Spleen (tissue), 11 donors: ENCODE data around the gene C8G. TPM values are rescaled to one million over a fixed set of nuclear protein-coding genes. Genes with fewer than 3 reads are reported as not detected.
A peak's percentile ranks its signal among the peaks of the same experiment; 100 is the strongest.

Experiments used
- DNase-seq: peaks from one replicate; pipeline ENCODE4 v3.0.0-alpha.2; 2020
- H3K27ac ChIP-seq, 8 donors: fragments of 200-600 bp; sonication (generic) in 7 of 8; 1 replicate in 4 of 8; 2 replicates in 4 of 8; pipeline versions ENCODE4 v1.5.0 to v1.8.0; 2016 to 2021; ENCODE audit warnings: inconsistent platforms in 4 of 8, mild to moderate bottlenecking in 4 of 8, moderate library complexity in 1 of 8
- H3K27me3 ChIP-seq, 7 donors: fragments of 200-600 bp; sonication (generic) in 6 of 7; replicated peaks in 1 of 7; 1 replicate in 4 of 7; 2 replicates in 3 of 7; pipeline versions ENCODE4 v1.5.0 to v1.8.0; 2016 to 2021; ENCODE audit warnings: inconsistent platforms in 3 of 7, mild to moderate bottlenecking in 1 of 7
- H3K36me3 ChIP-seq, 6 donors: fragments of 200-600 bp; sonication (generic) in 5 of 6; 1 replicate in 4 of 6; 2 replicates in 2 of 6; pipeline versions ENCODE4 v1.5.0 to v1.8.0; 2016 to 2021; ENCODE audit warnings: inconsistent platforms in 2 of 6
- H3K4me1 ChIP-seq, 6 donors: fragments of 200-600 bp; sonication (generic) in 5 of 6; 1 replicate in 3 of 6; 2 replicates in 3 of 6; pipeline versions ENCODE4 v1.5.0 to v1.8.0; 2016 to 2021; ENCODE audit warnings: inconsistent platforms in 3 of 6
- H3K4me3 ChIP-seq, 8 donors: fragments of 200-600 bp; sonication (generic) in 7 of 8; 1 replicate in 4 of 8; 2 replicates in 4 of 8; pipeline versions ENCODE4 v1.5.0 to v1.8.0; 2016 to 2021; ENCODE audit warnings: inconsistent platforms in 4 of 8, mild to moderate bottlenecking in 4 of 8, moderate library complexity in 2 of 8
- H3K9me3 ChIP-seq, 8 donors: fragments of 200-600 bp; sonication (generic) in 7 of 8; 1 replicate in 4 of 8; 2 replicates in 4 of 8; pipeline versions ENCODE4 v1.5.0 to v1.8.0; 2016 to 2021; ENCODE audit warnings: inconsistent platforms in 4 of 8
- POLR2A ChIP-seq, 3 donors: fragments of 450-650 bp; IDR thresholded peaks; one replicate each; pipeline ENCODE4 v1.5.1; 2017; ENCODE audit warnings: antibody characterized with exemption in 3 of 3, mild to moderate bottlenecking in 1 of 3
- POLR2AphosphoS5 ChIP-seq, 3 donors: sonication (generic); formaldehyde crosslinking; IDR thresholded peaks; one replicate each; pipeline ENCODE4 v1.5.1; 2017; ENCODE audit warnings: antibody characterized with exemption in 3 of 3
- WGBS, 5 donors: extraction: QIAGEN DNeasy Blood & Tissue Kit in 3 of 5; methylation state at CpG; one replicate each; pipeline versions ENCODE4 v1.1.5 to v1.1.7; 2013 to 2018; 5-methylcytosine and 5-hydroxymethylcytosine counted together
- intact Hi-C: fragments of 100-400 bp; cut with DNase I; formaldehyde crosslinking; loops from one replicate; pipeline ENCODE4 v1.15.0; 2023; ENCODE audit warnings: low total_unique reads
- polyA plus RNA-seq, 3 donors: library from polyadenylated mRNA; stranded (reverse); fragments of 200-250 nt; gene quantifications; one replicate each; pipeline ENCODE4 v1.2.1, GENCODE V29; 2013
- total RNA-seq, 7 donors: library from RNA; depleted of rRNA in 3 of 7; stranded (reverse); fragments of >200 nt in 3 of 7; fragmentation: NEBNext Ultra II Directional in 4 of 7; extraction: Animal tissue kit (Norgen Biotek cat#: 25700) in 4 of 7; gene quantifications; one replicate each; pipeline versions ENCODE4 v1.1.0 to v1.2.1, GENCODE V29; 2016 to 2021
- TF ChIP-seq, protein P1 (sequence below), 11 experiments: fragments of 200-600 bp in 7 of 11; fragments of 450-650 bp in 4 of 11; sonication (generic) in 4 of 11; IDR thresholded peaks in 8 of 11; conservative IDR thresholded peaks in 3 of 11; 1 replicate in 7 of 11; 2 replicates in 4 of 11; pipeline versions ENCODE4 v1.4.0 to v1.8.0; 2016 to 2021; ENCODE audit warnings: antibody characterized with exemption in 11 of 11, inconsistent platforms in 4 of 11, mild to moderate bottlenecking in 1 of 11
- donor health status: healthy with polysubstance abuse.
- donor health status: DM: no; HTN: no; CAD: no; lungs with moderate emphysema.
- donor health status: DM: no; HTN: no; CAD: no.
- donor health status: Bipolar disorder and iron deficiency.
- donor health status: healthy.
- donor health status: DM: no; HTN: no; CAD: no.
- donor health status: DM: yes; HTN: yes; CAD: no.

C8G gene
- total and polyA plus RNA-seq, 10 donors: 2.3 to 7.4 (median 3.7) TPM; not detected in 1

DNA sequence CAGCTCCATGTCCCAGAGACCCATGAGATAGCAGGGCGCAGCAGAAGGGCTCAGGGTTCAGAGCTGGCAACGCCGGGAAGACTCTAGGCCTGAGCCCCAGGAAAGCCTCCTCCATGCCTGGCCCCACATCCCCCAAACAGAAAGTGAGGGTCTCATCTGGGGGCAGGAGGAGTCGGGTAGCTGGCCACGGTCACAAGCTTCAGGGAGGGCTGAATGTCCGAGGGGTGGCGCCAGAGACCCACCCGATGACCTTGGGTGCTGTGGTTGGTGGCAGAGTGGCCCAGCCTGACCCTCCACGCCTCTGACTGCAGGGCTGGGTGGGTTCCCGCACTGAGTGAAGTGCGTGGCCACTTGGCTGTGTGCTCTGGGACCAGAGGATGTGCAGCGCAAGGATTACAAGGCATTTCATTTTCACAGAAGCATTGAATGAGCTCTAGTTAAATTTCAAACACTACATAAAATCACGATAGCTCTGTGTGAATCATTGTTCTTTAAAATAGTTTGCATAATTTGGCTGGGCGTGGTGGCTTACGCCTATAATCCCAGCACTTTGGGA, 3.0 kb downstream of the C8G start:
- Histone ChIP-seq H3K27ac (peak overlapping the region in 6 of 8 donors; percentile 9 to 91 (median 50)), H3K4me1 (peaks cover 25 to 92% (median 62%) of the 10 kb centered on the region in 6 donors), H3K9me3 (no peaks in the 10 kb centered on the region), H3K36me3 (peaks cover 0 to 4% (median under 1%) of the 10 kb centered on the region in 6 donors), H3K27me3 (no peaks in the 10 kb centered on the region), H3K4me3 (no peak overlapping the region)
- peak; percentile 85 for DNase-seq
- intact Hi-C loops: loop anchor here (10.0 kb wide), 3 partner anchors 63 to 103 kb away; partner anchors contain the start of genes AJM1, FUT7, PHPT1 and TRAF2
- TF ChIP-seq, protein P1, sequence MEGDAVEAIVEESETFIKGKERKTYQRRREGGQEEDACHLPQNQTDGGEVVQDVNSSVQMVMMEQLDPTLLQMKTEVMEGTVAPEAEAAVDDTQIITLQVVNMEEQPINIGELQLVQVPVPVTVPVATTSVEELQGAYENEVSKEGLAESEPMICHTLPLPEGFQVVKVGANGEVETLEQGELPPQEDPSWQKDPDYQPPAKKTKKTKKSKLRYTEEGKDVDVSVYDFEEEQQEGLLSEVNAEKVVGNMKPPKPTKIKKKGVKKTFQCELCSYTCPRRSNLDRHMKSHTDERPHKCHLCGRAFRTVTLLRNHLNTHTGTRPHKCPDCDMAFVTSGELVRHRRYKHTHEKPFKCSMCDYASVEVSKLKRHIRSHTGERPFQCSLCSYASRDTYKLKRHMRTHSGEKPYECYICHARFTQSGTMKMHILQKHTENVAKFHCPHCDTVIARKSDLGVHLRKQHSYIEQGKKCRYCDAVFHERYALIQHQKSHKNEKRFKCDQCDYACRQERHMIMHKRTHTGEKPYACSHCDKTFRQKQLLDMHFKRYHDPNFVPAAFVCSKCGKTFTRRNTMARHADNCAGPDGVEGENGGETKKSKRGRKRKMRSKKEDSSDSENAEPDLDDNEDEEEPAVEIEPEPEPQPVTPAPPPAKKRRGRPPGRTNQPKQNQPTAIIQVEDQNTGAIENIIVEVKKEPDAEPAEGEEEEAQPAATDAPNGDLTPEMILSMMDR (IDR thresholded peaks at IDR 0.05 in 8 of 11, conservative IDR thresholded peaks at IDR 0.05 in 3 of 11): peak in 10 of 11 experiments; percentile 14 to 67 (median 48)
- TF ChIP-seq POLR2A (IDR thresholded peaks at IDR 0.05) (no peak), POLR2AphosphoS5 (IDR thresholded peaks at IDR 0.05) (peak in 2 of 3 donors; percentile 43 to 61)
- 35 to 56% (median 45%) methylated on average over 7 to 15 of the region's 15 CpGs for WGBS, 5 donors

DNA sequence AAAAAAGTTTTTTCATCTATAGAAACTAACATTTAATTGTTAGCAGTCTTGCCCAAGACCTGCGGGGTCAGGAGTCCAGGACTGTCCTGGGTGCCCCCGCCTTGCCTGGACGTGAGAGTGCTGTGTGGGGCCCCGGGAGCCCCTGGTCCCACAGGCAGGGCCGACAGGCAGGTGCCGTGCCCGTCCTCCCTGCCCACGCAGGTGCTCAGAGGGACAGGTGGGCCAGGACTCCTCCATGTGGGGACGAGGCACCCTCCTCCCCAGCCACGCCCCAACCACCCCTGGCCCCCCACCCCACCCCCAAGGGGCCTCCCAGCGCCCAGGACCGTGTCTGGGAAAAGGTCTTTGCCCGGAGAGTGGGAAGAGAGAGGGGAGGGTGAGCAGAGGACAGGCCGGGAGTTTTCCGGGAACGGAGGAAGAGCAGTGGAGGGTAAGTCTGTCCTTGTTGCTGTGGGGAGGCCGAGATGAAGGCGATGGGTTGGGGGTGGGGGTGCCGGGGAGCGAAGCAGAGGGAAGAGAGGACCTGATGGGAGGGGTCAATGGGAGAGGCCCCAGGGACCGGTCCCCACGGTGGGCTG, 4.3 kb downstream of the C8G start:
- peak overlapping the region; percentile 79 to 94 (median 86) for H3K27ac ChIP-seq
- H3K27me3 ChIP-seq: no peaks in the 10 kb centered on the region
- H3K36me3 ChIP-seq: no peaks in the 10 kb centered on the region
- peak; percentile 81 for DNase-seq
- TF ChIP-seq, protein P1 (IDR thresholded peaks at IDR 0.05 in 8 of 11, conservative IDR thresholded peaks at IDR 0.05 in 3 of 11): no peak
- no peak for TF ChIP-seq POLR2AphosphoS5 (IDR thresholded peaks at IDR 0.05)
- no peak for TF ChIP-seq POLR2A (IDR thresholded peaks at IDR 0.05)
- H3K4me1 ChIP-seq: peaks cover 18 to 90% (median 54%) of the 10 kb centered on the region in 6 donors
- peak overlapping the region; percentile 54 to 88 (median 72) for H3K4me3 ChIP-seq
- WGBS, 5 donors: 14 to 19% (median 15%) methylated on average over 16 to 22 of the region's 22 CpGs
- intact Hi-C loops: loop anchor here (10.0 kb wide), 3 partner anchors 65 to 105 kb away; partner anchors contain the start of genes AJM1, FUT7, PHPT1 and TRAF2
- no peaks in the 10 kb centered on the region for H3K9me3 ChIP-seq

DNA sequence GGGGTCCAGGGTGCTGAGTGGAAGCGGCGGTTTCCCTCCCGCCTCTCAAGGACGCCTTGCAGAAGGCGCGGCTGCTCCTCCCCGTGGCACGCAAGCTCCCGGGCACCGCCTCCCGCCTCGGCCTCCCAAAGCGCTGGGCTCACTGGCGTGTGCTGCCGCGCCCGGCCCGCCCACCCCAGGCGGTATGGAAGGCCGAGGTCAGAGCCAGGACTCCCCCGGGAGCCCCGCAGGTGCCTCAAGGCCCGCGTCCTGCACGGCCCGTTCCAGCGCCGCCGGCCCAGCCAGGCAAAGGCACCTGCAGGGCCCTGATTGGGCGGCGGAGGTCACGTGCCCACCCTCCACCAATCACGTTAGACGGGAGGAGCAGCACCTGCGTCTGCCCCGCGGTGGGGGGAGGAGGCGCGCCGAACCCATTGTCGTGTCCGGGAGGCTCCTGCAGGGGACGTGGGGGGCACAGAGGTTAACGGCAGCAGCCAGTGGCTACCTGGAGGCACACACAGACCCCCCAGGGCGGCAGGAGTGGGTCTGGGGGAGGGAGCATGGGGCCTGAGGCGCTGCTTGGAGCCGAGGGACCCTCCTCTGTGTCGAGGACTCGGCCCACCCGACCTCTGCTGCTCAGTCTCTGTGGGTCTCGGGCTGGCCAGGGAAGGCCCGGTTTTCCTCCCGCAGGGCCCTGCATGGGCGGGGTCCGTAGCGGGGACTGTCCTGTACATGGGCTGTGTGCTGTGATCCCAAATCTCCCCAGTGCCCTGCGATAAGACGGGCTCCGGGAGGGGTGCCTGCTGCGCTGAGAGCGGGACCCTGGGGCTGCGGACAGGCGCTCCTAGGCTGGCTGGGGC, 5.0 kb downstream of the C8G start:
- H3K4me1 ChIP-seq: peaks cover 18 to 85% (median 50%) of the 10 kb centered on the region in 6 donors
- intact Hi-C loops: loop anchor here (10.0 kb wide), 3 partner anchors 65 to 105 kb away; partner anchors contain the start of genes AJM1, FUT7, PHPT1 and TRAF2
- H3K9me3 ChIP-seq: no peaks in the 10 kb centered on the region
- peak; percentile 98 for DNase-seq
- H3K36me3 ChIP-seq: no peaks in the 10 kb centered on the region
- TF ChIP-seq POLR2A (IDR thresholded peaks at IDR 0.05) (peak in 2 of 3 donors; percentile 12 to 80), POLR2AphosphoS5 (IDR thresholded peaks at IDR 0.05) (peak; percentile 95 to 96 (median 96))
- TF ChIP-seq, protein P1 (IDR thresholded peaks at IDR 0.05 in 8 of 11, conservative IDR thresholded peaks at IDR 0.05 in 3 of 11): peak in 10 of 11 experiments; percentile 16 to 67 (median 43)
- WGBS, 5 donors: 2 to 9% (median 5%) methylated on average over 27 to 63 of the region's 63 CpGs
- peak overlapping the region; percentile 79 to 94 (median 86) for H3K27ac ChIP-seq
- H3K4me3 ChIP-seq: peak overlapping the region; percentile 54 to 88 (median 72)
- no peaks in the 10 kb centered on the region for H3K27me3 ChIP-seq
